Measurements from ENCODE around the gene HES1. TPM values are rescaled to one million over a fixed set of nuclear protein-coding genes. Genes with fewer than 3 reads are reported as not detected.
A peak's percentile ranks its signal among the peaks of the same experiment; 100 is the strongest.

Gene HES1
- total and polyA plus RNA-seq, 7 donors: 6.5 to 33.3 (median 10.9) TPM

GRCh38 chr3:194136519-194137007, 615 bp downstream of the HES1 start:
- ATAC-seq (peak in 1 of 4 donors; percentile 1), DNase-seq (peak in 1 of 2 donors; percentile 65)
- Histone ChIP-seq H3K4me3 (peak overlapping the region; percentile 92), H3K4me1 (peaks cover 40% of the 10 kb centered on the region), H3K36me3 (ENCODE audit: insufficient read depth in 1 of 2, low read depth in 1 of 2) (no peaks in the 10 kb centered on the region), H3K27ac (peak overlapping the region; percentile 99), H3K27me3 (ENCODE audit: insufficient read depth in 3 of 3, low read length in 2 of 3) (no peaks in the 10 kb centered on the region), H3K9me3 (no peaks in the 10 kb centered on the region)
- 0% methylated on average over 15 to 17 of the region's 17 CpGs for WGBS, 3 donors
- intact Hi-C loops (cut with DNase I): loop anchor here (2.0 to 5.0 kb wide), 8 partner anchors 64 to 474 kb away; no protein-coding TSS in a partner anchor
- TF ChIP-seq CTCF (IDR thresholded peaks at IDR 0.05): no peak

GRCh38 chr3:194137008-194137505, 1.1 kb downstream of the HES1 start:
- peak; percentile 64 to 82 for DNase-seq
- no peaks in the 10 kb centered on the region for H3K9me3 ChIP-seq
- peaks cover 44% of the 10 kb centered on the region for H3K4me1 ChIP-seq
- ATAC-seq: peak in 3 of 4 donors; percentile 3 to 25 (median 9)
- no peaks in the 10 kb centered on the region for H3K36me3 ChIP-seq (ENCODE audit: insufficient read depth in 1 of 2, low read depth in 1 of 2)
- TF ChIP-seq CTCF (IDR thresholded peaks at IDR 0.05): no peak
- H3K27ac ChIP-seq: peak overlapping the region; percentile 99
- 0% methylated on average over 33 to 34 of the region's 34 CpGs for WGBS, 3 donors
- peak overlapping the region; percentile 92 for H3K4me3 ChIP-seq
- H3K27me3 ChIP-seq (ENCODE audit: insufficient read depth in 3 of 3, low read length in 2 of 3): no peaks in the 10 kb centered on the region
- intact Hi-C loops (cut with DNase I): loop anchor here (2.0 to 5.0 kb wide), 8 partner anchors 65 to 475 kb away; no protein-coding TSS in a partner anchor

- peak overlapping the region; percentile 99 for H3K27ac ChIP-seq
- DNase-seq: peak; percentile 73 to 89
- 4 to 9% (median 4%) methylated on average over 57 to 69 of the region's 69 CpGs for WGBS, 3 donors
Observed at GRCh38 chr3:194137506-194138474, 1.8 kb downstream of the HES1 start.

GRCh38 chr3:194138732-194139070, 2.8 kb downstream of the HES1 start:
- H3K36me3 ChIP-seq (ENCODE audit: insufficient read depth in 1 of 2, low read depth in 1 of 2): no peaks in the 10 kb centered on the region
- peak overlapping the region; percentile 92 for H3K4me3 ChIP-seq
- peaks cover 50% of the 10 kb centered on the region for H3K4me1 ChIP-seq
- H3K9me3 ChIP-seq: no peaks in the 10 kb centered on the region
- no peak for TF ChIP-seq CTCF (IDR thresholded peaks at IDR 0.05)
- peak overlapping the region; percentile 99 for H3K27ac ChIP-seq
- WGBS, 3 donors: 39 to 73% (median 40%) methylated on average over 4 of the region's 4 CpGs
- DNase-seq (no peak), ATAC-seq (no peak)
- H3K27me3 ChIP-seq (ENCODE audit: insufficient read depth in 3 of 3, low read length in 2 of 3): no peaks in the 10 kb centered on the region
- intact Hi-C loops (cut with DNase I): loop anchor here (2.0 to 5.0 kb wide), 8 partner anchors 66 to 476 kb away; no protein-coding TSS in a partner anchor

More at GRCh38 chr3:194137506-194138474, 1.8 kb downstream of the HES1 start:
- intact Hi-C loops (cut with DNase I): loop anchor here (2.0 to 5.0 kb wide), 10 partner anchors 65 to 475 kb away; no protein-coding TSS in a partner anchor
- H3K9me3 ChIP-seq: no peaks in the 10 kb centered on the region
- H3K4me3 ChIP-seq: peak overlapping the region; percentile 92
- peaks cover 51% of the 10 kb centered on the region for H3K4me1 ChIP-seq
- H3K36me3 ChIP-seq (ENCODE audit: insufficient read depth in 1 of 2, low read depth in 1 of 2): no peaks in the 10 kb centered on the region
- TF ChIP-seq CTCF (IDR thresholded peaks at IDR 0.05): peak; percentile 57
- no peaks in the 10 kb centered on the region for H3K27me3 ChIP-seq (ENCODE audit: insufficient read depth in 3 of 3, low read length in 2 of 3)
- ATAC-seq: peak; percentile 7 to 34 (median 20)
